Tibial artery (tissue), 4 donors: ENCODE results near the gene MBOAT2.

ENCODE experiments used
- DNase-seq, 2 donors: peaks; one replicate each; pipeline ENCODE4 v3.0.0-alpha.2; 2019
- H3K27ac ChIP-seq, 2 donors: fragments of 200-600 bp; sonication (generic) in 1 of 2; 1 replicate in 1 of 2; 2 replicates in 1 of 2; pipeline ENCODE4 v1.5.1; 2018 to 2019; ENCODE audit warnings: mild to moderate bottlenecking in 1 of 2
- H3K27me3 ChIP-seq, 2 donors: fragments of 200-600 bp; sonication (generic) in 1 of 2; one replicate each; pipeline versions ENCODE4 v1.5.1 to v1.6.0; 2016 to 2019
- H3K36me3 ChIP-seq, 3 donors: fragments of 200-600 bp; sonication (generic) in 2 of 3; one replicate each; pipeline ENCODE4 v1.5.1; 2016 to 2019; ENCODE audit warnings: mild to moderate bottlenecking in 2 of 3
- H3K4me1 ChIP-seq, 4 donors: fragments of 200-600 bp; sonication (generic) in 2 of 4; 1 replicate in 3 of 4; 2 replicates in 1 of 4; pipeline ENCODE4 v1.5.1; 2016 to 2019
- H3K4me3 ChIP-seq, 2 donors: fragments of 200-600 bp; sonication (generic) in 1 of 2; 1 replicate in 1 of 2; 2 replicates in 1 of 2; pipeline ENCODE4 v1.5.1; 2018 to 2019; ENCODE audit warnings: mild to moderate bottlenecking in 2 of 2
- H3K9me3 ChIP-seq, 3 donors: fragments of 200-600 bp; sonication (generic) in 1 of 3; one replicate each; pipeline ENCODE4 v1.5.1; 2016 to 2019
- CTCF ChIP-seq, 2 experiments: fragments of 200-600 bp in 1 of 2; fragments of 450-650 bp in 1 of 2; IDR thresholded peaks; one replicate each; pipeline ENCODE4 v1.5.1; 2017 to 2019; ENCODE audit warnings: antibody characterized with exemption in 2 of 2, mild to moderate bottlenecking in 1 of 2, moderate library complexity in 1 of 2
- intact Hi-C: fragments of 100-400 bp; cut with DNase I; formaldehyde crosslinking; loops from one replicate; pipeline ENCODE4 v1.15.0; 2023; ENCODE audit warnings: low total_unique reads

Gene MBOAT2

GRCh38 chr2:9030841-9031240 lies 27.4 kb upstream of the MBOAT2 start:
- Histone ChIP-seq H3K4me3 (no peak overlapping the region), H3K4me1 (peaks cover 0 to 6% (median 0%) of the 10 kb centered on the region in 4 donors), H3K27ac (no peak overlapping the region), H3K9me3 (no peaks in the 10 kb centered on the region), H3K36me3 (no peaks in the 10 kb centered on the region), H3K27me3 (no peaks in the 10 kb centered on the region)
- DNase-seq = no peak
- intact Hi-C loops = no loop called here
- no peak for TF ChIP-seq CTCF (IDR thresholded peaks at IDR 0.05)

- Histone ChIP-seq H3K4me3 (no peak overlapping the region), H3K27me3 (no peaks in the 10 kb centered on the region), H3K9me3 (no peaks in the 10 kb centered on the region), H3K36me3 (no peaks in the 10 kb centered on the region), H3K27ac (no peak overlapping the region), H3K4me1 (peaks cover 0 to 6% (median 0%) of the 10 kb centered on the region in 4 donors)
- TF ChIP-seq CTCF (IDR thresholded peaks at IDR 0.05) = no peak
- intact Hi-C loops = no loop called here
- DNase-seq = no peak
Measured at GRCh38 chr2:9030190-9030589, 26.7 kb upstream of the MBOAT2 start.

- Histone ChIP-seq H3K4me1 (peaks cover 0 to 6% (median 0%) of the 10 kb centered on the region in 4 donors), H3K36me3 (no peaks in the 10 kb centered on the region), H3K27me3 (no peaks in the 10 kb centered on the region), H3K9me3 (no peaks in the 10 kb centered on the region), H3K27ac (no peak overlapping the region), H3K4me3 (no peak overlapping the region)
- no peak for TF ChIP-seq CTCF (IDR thresholded peaks at IDR 0.05)
- intact Hi-C loops = no loop called here
- DNase-seq = no peak
Measured at GRCh38 chr2:9029721-9030120, 26.2 kb upstream of the MBOAT2 start.

GRCh38 chr2:9027884-9028283 lies 24.4 kb upstream of the MBOAT2 start:
- Histone ChIP-seq H3K4me1 (peaks cover 0 to 6% (median 0%) of the 10 kb centered on the region in 4 donors), H3K4me3 (no peak overlapping the region), H3K36me3 (no peaks in the 10 kb centered on the region), H3K9me3 (no peaks in the 10 kb centered on the region), H3K27me3 (no peaks in the 10 kb centered on the region), H3K27ac (no peak overlapping the region)
- intact Hi-C loops = no loop called here
- no peak for TF ChIP-seq CTCF (IDR thresholded peaks at IDR 0.05)
- no peak for DNase-seq

- Histone ChIP-seq H3K4me1 (peaks cover 0 to 1% (median 0%) of the 10 kb centered on the region in 4 donors), H3K27me3 (no peaks in the 10 kb centered on the region), H3K27ac (no peak overlapping the region), H3K4me3 (no peak overlapping the region), H3K9me3 (no peaks in the 10 kb centered on the region), H3K36me3 (no peaks in the 10 kb centered on the region)
- intact Hi-C loops = no loop called here
- DNase-seq = no peak
- TF ChIP-seq CTCF (IDR thresholded peaks at IDR 0.05) = no peak
Measured at GRCh38 chr2:9025746-9026145, 22.3 kb upstream of the MBOAT2 start.

- no peaks in the 10 kb centered on the region for H3K9me3 ChIP-seq
- intact Hi-C loops = no loop called here
- no peak for TF ChIP-seq CTCF (IDR thresholded peaks at IDR 0.05)
- no peaks in the 10 kb centered on the region for H3K4me1 ChIP-seq
- no peak overlapping the region for H3K27ac ChIP-seq
- DNase-seq = no peak
- H3K36me3 ChIP-seq = no peaks in the 10 kb centered on the region
- H3K4me3 ChIP-seq = no peak overlapping the region
- H3K27me3 ChIP-seq = no peaks in the 10 kb centered on the region
Measured at GRCh38 chr2:9024575-9024974, 21.1 kb upstream of the MBOAT2 start.
